SK-N-SH treated with all-trans-retinoic acid at 6 μM for 48 hours (cell line): Measurements from ENCODE around the gene SCAF8.

Source experiments
- ATAC-seq: fragments of 200-7000 bp; cut with Tn5 transposase; 3 replicates; pipeline ENCODE4 v1.9.1; 2020; ENCODE audit warnings: mild to moderate bottlenecking, moderate library complexity
- ARNTL ChIP-seq: fragments of 450-650 bp; formaldehyde crosslinking; IDR thresholded peaks from 2 replicates; pipeline ENCODE4 v1.5.0; 2020; ENCODE audit warnings: low read depth, mild to moderate bottlenecking, moderate library complexity, borderline replicate concordance
- BACH2 ChIP-seq: fragments of 250-450 bp; sonication (Bioruptor Pico); IDR thresholded peaks from 2 replicates; pipeline ENCODE4 v1.9.0; 2021; ENCODE audit warnings: mild to moderate bottlenecking, borderline replicate concordance
- CREB5 ChIP-seq: fragments of 250-450 bp; sonication (Bioruptor Pico); IDR thresholded peaks from 2 replicates; pipeline ENCODE4 v1.5.1; 2020; ENCODE audit warnings: low read depth, mild to moderate bottlenecking, moderate library complexity
- CSDC2 ChIP-seq: fragments of 250-450 bp; sonication (Bioruptor Pico); IDR thresholded peaks from 2 replicates; pipeline ENCODE4 v1.5.0; 2020; ENCODE audit warnings: mild to moderate bottlenecking, moderate library complexity
- ESRRG ChIP-seq: fragments of 250-450 bp; sonication (Bioruptor Pico); IDR thresholded peaks from 2 replicates; pipeline ENCODE4 v1.6.1; 2021; ENCODE audit warnings: mild to moderate bottlenecking
- ISL1 ChIP-seq: fragments of 250-450 bp; sonication (Bioruptor Pico); IDR thresholded peaks from 2 replicates; pipeline ENCODE4 v2.1.2; 2022; ENCODE audit warnings: mild to moderate bottlenecking, moderate library complexity
- PATZ1 ChIP-seq: fragments of 250-450 bp; sonication (Bioruptor Pico); IDR thresholded peaks from 2 replicates; pipeline ENCODE4 v1.8.0; 2020; ENCODE audit warnings: mild to moderate bottlenecking, moderate library complexity, borderline replicate concordance
- POU6F1 ChIP-seq: fragments of 250-450 bp; sonication (Bioruptor Pico); IDR thresholded peaks from 2 replicates; pipeline ENCODE4 v1.8.0; 2021; ENCODE audit warnings: low read depth, mild to moderate bottlenecking, moderate library complexity, borderline replicate concordance
- PPARA ChIP-seq: fragments of 250-450 bp; sonication (Bioruptor Pico); IDR thresholded peaks from 2 replicates; pipeline ENCODE4 v1.5.0; 2020; ENCODE audit warnings: mild to moderate bottlenecking, borderline replicate concordance
- SNAI2 ChIP-seq: fragments of 250-450 bp; sonication (Bioruptor Pico); IDR thresholded peaks from 2 replicates; pipeline ENCODE4 v1.5.0; 2020; ENCODE audit warnings: mild to moderate bottlenecking, moderate library complexity
- TCF4 ChIP-seq: fragments of 250-450 bp; sonication (Bioruptor Pico); IDR thresholded peaks from 2 replicates; pipeline ENCODE4 v1.8.0; 2021; ENCODE audit warnings: mild to moderate bottlenecking, moderate library complexity, borderline replicate concordance
- TOX ChIP-seq: fragments of 250-450 bp; sonication (Bioruptor Pico); IDR thresholded peaks from 2 replicates; pipeline ENCODE4 v1.8.0; 2021; ENCODE audit warnings: mild to moderate bottlenecking, moderate library complexity, borderline replicate concordance
- TF ChIP-seq, protein P1 (sequence below): fragments of 250-450 bp; sonication (Bioruptor Pico); IDR thresholded peaks from 2 replicates; pipeline ENCODE4 v1.5.1; 2021; ENCODE audit warnings: mild to moderate bottlenecking, moderate library complexity
- TF ChIP-seq, protein P2 (sequence below): fragments of 250-450 bp; sonication (Bioruptor Pico); IDR thresholded peaks from 2 replicates; pipeline ENCODE4 v1.5.0; 2020; ENCODE audit warnings: mild to moderate bottlenecking, moderate library complexity

SCAF8 gene

GRCh38 chr6:154852687-154853086 lies 119.5 kb downstream of the SCAF8 start:
- ATAC-seq: peak; percentile 66
- TF ChIP-seq BACH2: no peak
- TF ChIP-seq CSDC2 (CRISPR knock-in tag): no peak
- no peak for TF ChIP-seq POU6F1 (CRISPR knock-in tag)

GRCh38 chr6:154857529-154857928 lies 124.3 kb downstream of the SCAF8 start:
- TF ChIP-seq ESRRG (CRISPR knock-in tag): no peak
- TF ChIP-seq, protein P1, sequence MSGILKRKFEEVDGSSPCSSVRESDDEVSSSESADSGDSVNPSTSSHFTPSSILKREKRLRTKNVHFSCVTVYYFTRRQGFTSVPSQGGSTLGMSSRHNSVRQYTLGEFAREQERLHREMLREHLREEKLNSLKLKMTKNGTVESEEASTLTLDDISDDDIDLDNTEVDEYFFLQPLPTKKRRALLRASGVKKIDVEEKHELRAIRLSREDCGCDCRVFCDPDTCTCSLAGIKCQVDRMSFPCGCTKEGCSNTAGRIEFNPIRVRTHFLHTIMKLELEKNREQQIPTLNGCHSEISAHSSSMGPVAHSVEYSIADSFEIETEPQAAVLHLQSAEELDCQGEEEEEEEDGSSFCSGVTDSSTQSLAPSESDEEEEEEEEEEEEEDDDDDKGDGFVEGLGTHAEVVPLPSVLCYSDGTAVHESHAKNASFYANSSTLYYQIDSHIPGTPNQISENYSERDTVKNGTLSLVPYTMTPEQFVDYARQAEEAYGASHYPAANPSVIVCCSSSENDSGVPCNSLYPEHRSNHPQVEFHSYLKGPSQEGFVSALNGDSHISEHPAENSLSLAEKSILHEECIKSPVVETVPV (CRISPR knock-in tag): no peak
- TF ChIP-seq CSDC2 (CRISPR knock-in tag): no peak
- no peak for TF ChIP-seq CREB5
- no peak for TF ChIP-seq SNAI2
- TF ChIP-seq, protein P2, sequence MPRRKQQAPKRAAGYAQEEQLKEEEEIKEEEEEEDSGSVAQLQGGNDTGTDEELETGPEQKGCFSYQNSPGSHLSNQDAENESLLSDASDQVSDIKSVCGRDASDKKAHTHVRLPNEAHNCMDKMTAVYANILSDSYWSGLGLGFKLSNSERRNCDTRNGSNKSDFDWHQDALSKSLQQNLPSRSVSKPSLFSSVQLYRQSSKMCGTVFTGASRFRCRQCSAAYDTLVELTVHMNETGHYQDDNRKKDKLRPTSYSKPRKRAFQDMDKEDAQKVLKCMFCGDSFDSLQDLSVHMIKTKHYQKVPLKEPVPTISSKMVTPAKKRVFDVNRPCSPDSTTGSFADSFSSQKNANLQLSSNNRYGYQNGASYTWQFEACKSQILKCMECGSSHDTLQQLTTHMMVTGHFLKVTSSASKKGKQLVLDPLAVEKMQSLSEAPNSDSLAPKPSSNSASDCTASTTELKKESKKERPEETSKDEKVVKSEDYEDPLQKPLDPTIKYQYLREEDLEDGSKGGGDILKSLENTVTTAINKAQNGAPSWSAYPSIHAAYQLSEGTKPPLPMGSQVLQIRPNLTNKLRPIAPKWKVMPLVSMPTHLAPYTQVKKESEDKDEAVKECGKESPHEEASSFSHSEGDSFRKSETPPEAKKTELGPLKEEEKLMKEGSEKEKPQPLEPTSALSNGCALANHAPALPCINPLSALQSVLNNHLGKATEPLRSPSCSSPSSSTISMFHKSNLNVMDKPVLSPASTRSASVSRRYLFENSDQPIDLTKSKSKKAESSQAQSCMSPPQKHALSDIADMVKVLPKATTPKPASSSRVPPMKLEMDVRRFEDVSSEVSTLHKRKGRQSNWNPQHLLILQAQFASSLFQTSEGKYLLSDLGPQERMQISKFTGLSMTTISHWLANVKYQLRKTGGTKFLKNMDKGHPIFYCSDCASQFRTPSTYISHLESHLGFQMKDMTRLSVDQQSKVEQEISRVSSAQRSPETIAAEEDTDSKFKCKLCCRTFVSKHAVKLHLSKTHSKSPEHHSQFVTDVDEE: no peak
- no peak for TF ChIP-seq TOX (CRISPR knock-in tag)
- no peak for TF ChIP-seq ISL1 (CRISPR knock-in tag)
- no peak for TF ChIP-seq PATZ1 (CRISPR knock-in tag)
- TF ChIP-seq ARNTL (CRISPR knock-in tag): no peak
- TF ChIP-seq POU6F1 (CRISPR knock-in tag): no peak
- no peak for ATAC-seq

- no peak for TF ChIP-seq POU6F1 (CRISPR knock-in tag)
- TF ChIP-seq PPARA (CRISPR knock-in tag): no peak
- TF ChIP-seq, protein P2: 0 out of 2 replicates have a peak, but pooled peaks have one; percentile 31
- TF ChIP-seq ISL1 (CRISPR knock-in tag): no peak
- TF ChIP-seq TCF4 (CRISPR knock-in tag): peak; percentile 31; the same call in 1 of the 2 replicates
- TF ChIP-seq CSDC2 (CRISPR knock-in tag): no peak
- ATAC-seq: no peak
These were observed 128.6 kb downstream of the SCAF8 start for GRCh38 chr6:154861825-154862224.
